Left lung (tissue), 10 donors: ENCODE results near the gene DIRAS1. TPM values are rescaled to one million over a fixed set of nuclear protein-coding genes. Genes with fewer than 3 reads are reported as not detected.

Experiments
- ATAC-seq: fragments of 200-7000 bp; cut with Tn5 transposase; one replicate; pipeline ENCODE4 v1.9.1; 2020; ENCODE audit warnings: moderate library complexity
- DNase-seq, 4 donors: peaks; one replicate each; pipeline ENCODE4 v3.0.0-alpha.2; 2013 to 2020
- H3K27ac ChIP-seq, 2 donors: fragments of 200-600 bp; sonication (generic) in 1 of 2; one replicate each; pipeline versions ENCODE4 v1.5.0 to v1.8.0; 2020 to 2021
- H3K27me3 ChIP-seq, 2 donors: fragments of 200-600 bp; sonication (generic) in 1 of 2; one replicate each; pipeline versions ENCODE4 v1.5.0 to v1.8.0; 2020 to 2021
- H3K36me3 ChIP-seq, 2 donors: fragments of 200-600 bp; sonication (generic) in 1 of 2; one replicate each; pipeline versions ENCODE4 v1.5.0 to v1.8.0; 2020 to 2021
- H3K4me1 ChIP-seq, 2 donors: fragments of 200-600 bp; one replicate each; pipeline ENCODE4 v1.8.0; 2021
- H3K4me3 ChIP-seq, 2 donors: fragments of 200-600 bp; sonication (generic) in 1 of 2; one replicate each; pipeline versions ENCODE4 v1.5.0 to v1.8.0; 2020 to 2021; ENCODE audit warnings: mild to moderate bottlenecking in 1 of 2
- H3K9me3 ChIP-seq, 2 donors: fragments of 200-600 bp; sonication (generic) in 1 of 2; one replicate each; pipeline versions ENCODE4 v1.5.0 to v1.8.0; 2020 to 2021
- intact Hi-C, 2 donors: fragments of 100-400 bp; cut with DNase I; formaldehyde crosslinking; loops; one replicate each; pipeline versions ENCODE4 v1.11.2 to v1.14.2; 2022
- polyA plus RNA-seq, 6 donors: library from polyadenylated mRNA; unstranded; fragments of 120-200 nt; gene quantifications; one replicate each; pipeline ENCODE4 v1.2.1, GENCODE V29; 2013; ENCODE audit not compliant: insufficient read length in 6 of 6
- total RNA-seq, 2 donors: library from RNA; stranded (reverse); fragmentation: NEBNext Ultra II Directional; extraction: Animal tissue kit (Norgen Biotek cat#: 25700); gene quantifications; one replicate each; pipeline ENCODE4 v1.2.1, GENCODE V29; 2021
- TF ChIP-seq, protein P1 (sequence below), 2 donors: fragments of 200-600 bp; sonication (generic) in 1 of 2; IDR thresholded peaks; one replicate each; pipeline versions ENCODE4 v1.5.0 to v1.8.0; 2021; ENCODE audit warnings: antibody characterized with exemption in 2 of 2
- donor health status: DM: no; HTN: yes; CAD: no.
- donor health status: DM: no; HTN: no; CAD: no.

Gene DIRAS1
- total and polyA plus RNA-seq, 8 donors = 0.71 to 4.1 (median 1.5) TPM

DNA sequence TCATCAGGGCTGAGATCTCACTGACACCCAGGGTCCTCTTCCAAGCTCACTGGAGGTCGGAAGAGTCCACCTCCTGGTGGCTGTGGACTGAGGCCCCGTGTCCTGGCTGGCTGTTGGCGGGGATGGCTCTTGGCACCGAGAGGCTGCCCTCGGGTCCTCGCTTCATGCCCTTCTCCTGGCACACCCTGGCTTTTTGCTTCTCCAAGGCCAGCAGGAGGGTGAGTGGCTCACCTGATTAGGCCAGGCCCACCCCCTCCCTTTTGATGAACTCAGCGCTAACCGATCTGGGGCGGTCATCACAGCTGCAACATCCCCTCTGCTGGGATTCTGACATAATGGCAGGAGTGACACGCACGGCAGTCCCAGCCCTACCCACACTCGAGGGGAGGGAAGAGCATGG is 14.2 kb upstream of the DIRAS1 start:
- TF ChIP-seq, protein P1, sequence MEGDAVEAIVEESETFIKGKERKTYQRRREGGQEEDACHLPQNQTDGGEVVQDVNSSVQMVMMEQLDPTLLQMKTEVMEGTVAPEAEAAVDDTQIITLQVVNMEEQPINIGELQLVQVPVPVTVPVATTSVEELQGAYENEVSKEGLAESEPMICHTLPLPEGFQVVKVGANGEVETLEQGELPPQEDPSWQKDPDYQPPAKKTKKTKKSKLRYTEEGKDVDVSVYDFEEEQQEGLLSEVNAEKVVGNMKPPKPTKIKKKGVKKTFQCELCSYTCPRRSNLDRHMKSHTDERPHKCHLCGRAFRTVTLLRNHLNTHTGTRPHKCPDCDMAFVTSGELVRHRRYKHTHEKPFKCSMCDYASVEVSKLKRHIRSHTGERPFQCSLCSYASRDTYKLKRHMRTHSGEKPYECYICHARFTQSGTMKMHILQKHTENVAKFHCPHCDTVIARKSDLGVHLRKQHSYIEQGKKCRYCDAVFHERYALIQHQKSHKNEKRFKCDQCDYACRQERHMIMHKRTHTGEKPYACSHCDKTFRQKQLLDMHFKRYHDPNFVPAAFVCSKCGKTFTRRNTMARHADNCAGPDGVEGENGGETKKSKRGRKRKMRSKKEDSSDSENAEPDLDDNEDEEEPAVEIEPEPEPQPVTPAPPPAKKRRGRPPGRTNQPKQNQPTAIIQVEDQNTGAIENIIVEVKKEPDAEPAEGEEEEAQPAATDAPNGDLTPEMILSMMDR (IDR thresholded peaks at IDR 0.05) = no peak
- no peak overlapping the region for H3K4me3 ChIP-seq
- H3K4me1 ChIP-seq = peaks cover 5 to 30% of the 10 kb centered on the region in 2 donors
- DNase-seq (no peak), ATAC-seq (no peak)
- peaks cover 0 to 56% of the 10 kb centered on the region in 2 donors for H3K36me3 ChIP-seq
- H3K27me3 ChIP-seq = no peaks in the 10 kb centered on the region
- no peak overlapping the region for H3K27ac ChIP-seq
- H3K9me3 ChIP-seq = peaks cover 0 to 2% of the 10 kb centered on the region in 2 donors
- intact Hi-C loops = no loop called here

GRCh38 chr19:2734589-2735288 is 13.6 kb upstream of the DIRAS1 start:
- peaks cover 0 to 2% of the 10 kb centered on the region in 2 donors for H3K9me3 ChIP-seq
- H3K36me3 ChIP-seq = peaks cover 0 to 56% of the 10 kb centered on the region in 2 donors
- H3K4me1 ChIP-seq = peaks cover 5 to 26% of the 10 kb centered on the region in 2 donors
- intact Hi-C loops = no loop called here
- ATAC-seq (no peak), DNase-seq (no peak)
- H3K4me3 ChIP-seq = no peak overlapping the region
- H3K27me3 ChIP-seq = no peaks in the 10 kb centered on the region
- TF ChIP-seq, protein P1 (IDR thresholded peaks at IDR 0.05) = no peak
- H3K27ac ChIP-seq = no peak overlapping the region

DNA sequence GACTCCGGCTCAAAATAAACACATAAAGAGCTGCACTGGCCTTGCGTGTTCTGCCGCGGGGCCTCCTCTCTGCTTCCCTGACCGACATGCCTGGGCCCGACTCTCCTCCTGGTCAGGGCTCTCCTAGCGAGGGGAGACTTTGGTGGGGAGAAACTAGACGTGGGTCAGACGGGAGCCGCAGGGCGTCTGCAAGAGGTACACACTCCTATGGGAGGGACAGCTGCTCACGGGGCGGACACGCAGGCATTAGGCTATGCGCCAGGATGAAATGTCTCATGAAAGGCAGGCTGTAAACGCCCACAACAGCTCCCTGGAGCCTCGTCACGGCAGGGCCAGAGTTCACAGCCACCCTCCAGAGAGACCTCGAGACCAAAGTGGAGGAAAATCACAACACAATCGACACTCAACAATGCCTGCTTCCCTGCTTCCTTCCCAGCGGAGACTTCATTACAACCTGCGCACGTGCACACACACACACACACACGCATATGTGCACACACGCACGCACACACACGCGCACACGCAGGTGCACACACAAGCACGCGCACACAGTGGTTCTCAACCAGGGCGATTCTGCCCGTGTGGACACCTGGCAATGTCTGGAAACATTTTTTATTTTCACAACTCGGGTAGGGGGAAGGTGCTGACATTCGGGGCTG is 12.9 kb upstream of the DIRAS1 start:
- intact Hi-C loops = no loop called here
- H3K9me3 ChIP-seq = peaks cover 0 to 2% of the 10 kb centered on the region in 2 donors
- no peak overlapping the region for H3K27ac ChIP-seq
- H3K27me3 ChIP-seq = no peaks in the 10 kb centered on the region
- no peak overlapping the region for H3K4me3 ChIP-seq
- ATAC-seq (no peak), DNase-seq (no peak)
- H3K36me3 ChIP-seq = peaks cover 0 to 56% of the 10 kb centered on the region in 2 donors
- TF ChIP-seq, protein P1 (IDR thresholded peaks at IDR 0.05) = no peak
- H3K4me1 ChIP-seq = peaks cover 3 to 22% of the 10 kb centered on the region in 2 donors

- Histone ChIP-seq H3K4me3 (no peak overlapping the region), H3K36me3 (peaks cover 0 to 56% of the 10 kb centered on the region in 2 donors), H3K27me3 (peaks cover 0 to 6% of the 10 kb centered on the region in 2 donors), H3K4me1 (peaks cover 0 to 13% of the 10 kb centered on the region in 2 donors), H3K27ac (no peak overlapping the region), H3K9me3 (peaks cover 0 to 2% of the 10 kb centered on the region in 2 donors)
- intact Hi-C loops = no loop called here
- ATAC-seq (no peak), DNase-seq (no peak)
- TF ChIP-seq, protein P1 (IDR thresholded peaks at IDR 0.05) = no peak
Measured at GRCh38 chr19:2732883-2733282, 11.7 kb upstream of the DIRAS1 start.

DNA sequence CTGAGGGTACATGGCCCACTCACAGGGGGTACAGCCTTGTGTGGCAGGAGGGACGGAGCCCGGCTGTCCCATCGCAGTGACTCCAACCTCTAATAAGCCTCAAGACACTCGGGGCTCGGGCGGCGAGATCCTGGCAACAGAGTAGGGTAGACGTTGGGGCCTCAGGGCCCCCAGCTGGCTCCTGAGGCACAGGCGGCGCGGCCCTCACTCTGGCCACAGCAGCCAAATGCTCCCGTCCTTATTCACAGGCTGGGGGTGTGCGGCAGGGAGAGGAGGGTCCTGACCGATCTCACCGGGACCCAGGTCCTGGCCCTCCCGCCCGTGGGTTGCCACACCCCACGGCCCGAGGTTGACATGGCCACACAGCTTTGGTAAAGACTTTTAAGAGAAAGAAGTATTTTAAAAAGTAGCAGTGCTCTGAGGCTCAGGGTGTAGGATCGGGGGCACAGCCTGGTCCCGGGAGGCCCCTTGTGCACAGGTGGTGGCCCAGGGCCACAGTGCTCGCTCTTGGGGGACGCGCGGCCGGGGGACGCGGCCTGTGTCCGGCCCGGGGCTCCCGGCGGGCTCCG is 11.1 kb upstream of the DIRAS1 start:
- no peak overlapping the region for H3K27ac ChIP-seq
- peaks cover 0 to 2% of the 10 kb centered on the region in 2 donors for H3K9me3 ChIP-seq
- intact Hi-C loops = no loop called here
- peaks cover 0 to 56% of the 10 kb centered on the region in 2 donors for H3K36me3 ChIP-seq
- H3K4me3 ChIP-seq = no peak overlapping the region
- ATAC-seq (no peak), DNase-seq (no peak)
- peaks cover 0 to 7% of the 10 kb centered on the region in 2 donors for H3K4me1 ChIP-seq
- H3K27me3 ChIP-seq = peaks cover 0 to 13% of the 10 kb centered on the region in 2 donors
- TF ChIP-seq, protein P1 (IDR thresholded peaks at IDR 0.05) = no peak
